HG02973 (cell line): ENCODE results near the gene CBL.

Source experiments
- ATAC-seq: cut with Tn5 transposase; IDR thresholded peaks from one replicate; pipeline ENCODE4 v1.9.1; 2021; ENCODE audit warnings: moderate library complexity; ENCODE audit not compliant: unreplicated experiment

The CBL gene

DNA sequence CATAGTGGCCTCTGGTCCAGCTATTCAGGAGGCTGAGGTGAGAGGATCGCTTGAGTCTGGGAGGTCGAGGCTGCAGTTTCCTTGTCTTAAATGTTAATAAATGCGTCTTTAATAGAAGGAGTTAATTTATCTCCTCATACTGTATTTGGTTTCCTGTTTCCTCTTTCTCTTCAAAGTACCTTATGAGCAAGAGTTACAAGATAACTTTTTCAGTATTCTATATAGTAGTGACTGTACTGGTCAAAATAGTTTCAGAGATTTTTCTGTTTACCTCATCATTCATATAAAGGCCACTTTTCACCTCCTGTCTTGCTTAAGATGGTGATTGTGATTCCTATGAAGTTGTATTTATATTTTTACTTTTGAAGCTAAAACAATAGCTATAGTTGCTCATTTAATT is 59.9 kb downstream of the CBL start:
- no peak for ATAC-seq

DNA sequence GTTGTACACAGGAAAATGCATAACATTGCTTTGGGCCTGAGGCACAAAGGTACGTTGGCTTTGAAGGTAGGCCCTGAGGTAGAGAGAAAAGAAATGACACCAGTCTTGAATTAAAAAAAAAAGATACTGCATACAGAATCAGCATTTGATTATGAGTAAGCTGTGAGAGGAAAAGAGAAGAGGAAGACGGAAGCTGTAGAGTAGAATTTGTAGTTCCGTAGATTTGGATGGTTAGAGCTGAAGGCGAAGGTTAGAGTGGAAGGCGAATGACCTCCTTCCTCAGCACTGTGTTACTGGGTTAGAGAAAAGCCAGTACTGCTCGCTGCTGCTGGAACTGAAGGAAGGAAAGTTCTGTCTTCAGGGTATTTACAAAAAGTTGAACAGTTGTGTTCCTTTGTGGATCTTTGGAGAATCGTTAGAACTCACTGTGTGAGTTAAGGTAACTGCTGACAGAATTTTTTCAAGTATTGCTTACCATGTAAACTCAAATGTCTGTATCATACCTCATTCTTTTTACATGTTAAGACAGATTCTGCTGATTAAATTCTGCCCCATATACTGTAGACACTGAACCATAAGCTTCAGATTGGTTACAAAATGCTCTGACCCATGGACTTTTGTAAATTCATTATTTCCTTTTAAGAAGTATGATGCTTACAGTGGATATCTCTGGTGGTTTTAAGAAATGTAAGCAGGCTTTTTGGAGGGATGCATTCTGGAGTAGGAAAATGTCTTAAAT is 60.5 kb downstream of the CBL start:
- no peak for ATAC-seq

DNA sequence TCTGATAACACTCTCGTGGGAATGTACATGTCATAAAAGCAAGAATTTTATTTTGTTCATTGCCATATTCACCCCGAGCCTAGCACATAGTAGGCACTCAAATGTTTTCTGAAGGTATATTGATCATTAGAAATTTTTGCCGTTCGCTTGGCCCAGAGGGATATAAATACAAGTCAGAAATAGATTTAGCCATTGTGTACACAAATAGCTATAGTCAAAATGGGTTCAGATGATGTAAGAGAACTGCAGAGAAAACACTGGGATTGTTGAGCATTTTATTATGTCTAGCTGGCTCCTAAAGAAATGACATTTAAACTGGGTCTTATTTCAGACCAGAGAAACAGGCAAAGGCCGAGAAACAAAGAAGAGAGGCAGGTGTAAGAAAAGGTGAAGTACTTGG is 61.5 kb downstream of the CBL start:
- no peak for ATAC-seq

DNA sequence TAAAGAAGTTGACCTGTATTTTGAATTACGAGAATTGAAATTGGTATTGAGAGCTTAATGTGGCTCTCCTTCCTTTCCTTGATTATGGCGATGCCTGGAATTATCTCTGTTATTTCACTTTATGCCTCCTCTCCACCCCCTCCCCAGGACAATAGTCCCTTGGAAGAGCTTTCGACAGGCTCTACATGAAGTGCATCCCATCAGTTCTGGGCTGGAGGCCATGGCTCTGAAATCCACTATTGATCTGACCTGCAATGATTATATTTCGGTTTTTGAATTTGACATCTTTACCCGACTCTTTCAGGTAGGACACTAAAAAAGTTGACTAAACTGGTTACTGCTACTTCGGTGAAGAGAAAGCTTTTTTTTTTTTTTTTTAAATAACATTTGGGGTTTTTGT is 67.6 kb downstream of the CBL start:
- no peak for ATAC-seq

DNA sequence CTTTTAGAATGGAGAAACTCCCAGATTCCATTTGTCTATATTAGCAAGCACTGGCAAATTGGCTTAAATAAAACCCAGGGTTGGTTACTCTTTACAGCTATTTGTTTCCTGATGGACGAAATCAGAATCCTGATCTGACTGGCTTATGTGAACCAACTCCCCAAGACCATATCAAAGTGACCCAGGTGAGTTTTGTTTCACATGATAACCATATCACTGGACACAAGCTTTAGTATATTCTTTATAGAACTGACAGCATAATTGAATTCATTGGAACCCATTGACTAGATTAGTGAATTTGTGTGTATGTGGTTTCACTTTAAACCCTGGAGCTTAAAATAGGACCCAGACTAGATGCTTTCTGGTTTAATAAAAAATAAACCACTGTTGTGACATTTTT is 71.5 kb downstream of the CBL start:
- ATAC-seq, result no peak

DNA sequence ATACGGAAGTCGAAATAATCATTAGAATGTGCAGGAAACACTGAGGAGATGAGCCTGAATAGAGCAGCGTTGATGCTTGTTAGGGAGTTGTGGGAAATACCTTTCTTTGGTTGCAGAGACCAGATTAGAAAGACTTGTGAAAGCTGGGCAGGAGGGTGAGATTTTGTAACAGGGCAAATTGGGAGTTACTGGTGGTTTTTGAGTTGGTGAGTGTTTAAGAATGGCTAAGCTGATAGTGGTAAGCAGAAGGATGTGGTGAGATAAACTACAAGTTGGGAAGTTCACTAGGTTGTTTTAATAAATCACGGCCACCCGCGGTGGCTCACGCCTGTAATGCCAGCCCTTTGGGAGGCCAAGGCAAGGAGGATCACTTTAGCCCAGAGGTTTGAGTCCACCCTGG is 76.4 kb downstream of the CBL start:
- no peak for ATAC-seq

DNA sequence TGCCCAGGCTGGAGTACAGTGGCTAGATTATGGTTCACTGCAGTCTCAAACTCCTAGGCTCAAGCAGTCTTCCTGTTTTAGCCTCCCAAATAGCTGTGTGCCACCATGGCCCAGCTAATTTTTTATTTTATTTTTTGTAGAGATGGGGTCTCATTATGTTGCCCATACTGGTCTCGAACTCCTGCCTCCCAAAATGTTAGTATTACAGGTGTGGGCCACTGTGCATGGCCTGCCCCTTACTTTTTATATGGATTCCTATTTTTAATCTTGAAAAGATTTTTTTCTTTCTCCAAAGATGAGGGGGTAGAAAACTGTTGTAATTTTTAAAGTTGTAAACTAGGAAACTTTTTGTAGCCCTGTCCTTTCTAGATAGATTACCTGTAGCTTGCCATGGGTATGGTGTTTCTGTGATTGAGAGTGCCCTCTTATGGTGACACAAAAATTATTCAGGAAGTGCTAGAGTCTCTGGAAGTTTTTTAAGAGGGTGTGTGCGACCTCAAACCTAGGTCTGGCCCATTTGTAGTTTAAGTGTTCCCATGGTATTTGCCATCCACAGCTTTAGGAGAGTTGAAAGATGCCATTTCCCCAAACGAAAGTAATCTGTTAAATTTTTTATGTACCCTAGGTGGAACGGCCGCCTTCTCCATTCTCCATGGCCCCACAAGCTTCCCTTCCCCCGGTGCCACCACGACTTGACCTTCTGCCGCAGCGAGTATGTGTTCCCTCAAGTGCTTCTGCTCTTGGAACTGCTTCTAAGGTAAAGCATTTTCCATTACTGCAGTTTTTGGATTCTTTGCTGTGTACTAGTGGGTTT is 78.4 kb downstream of the CBL start:
- ATAC-seq, result no peak

DNA sequence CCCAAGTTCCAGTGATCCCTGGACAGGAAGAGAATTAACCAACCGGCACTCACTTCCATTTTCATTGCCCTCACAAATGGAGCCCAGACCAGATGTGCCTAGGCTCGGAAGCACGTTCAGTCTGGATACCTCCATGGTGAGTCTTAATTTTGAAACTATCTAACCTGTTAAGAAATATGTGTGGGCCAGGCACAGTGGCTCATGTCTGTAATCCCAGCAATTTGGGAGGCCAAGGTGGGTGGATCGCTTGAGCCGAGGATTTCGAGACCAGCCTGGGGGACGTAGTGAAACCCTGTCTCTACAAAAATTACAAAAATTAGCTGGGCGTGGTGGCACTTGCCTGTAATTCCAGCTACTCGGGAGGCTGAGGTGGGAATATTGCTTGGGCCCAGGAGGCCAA is 79.3 kb downstream of the CBL start:
- no peak for ATAC-seq

DNA sequence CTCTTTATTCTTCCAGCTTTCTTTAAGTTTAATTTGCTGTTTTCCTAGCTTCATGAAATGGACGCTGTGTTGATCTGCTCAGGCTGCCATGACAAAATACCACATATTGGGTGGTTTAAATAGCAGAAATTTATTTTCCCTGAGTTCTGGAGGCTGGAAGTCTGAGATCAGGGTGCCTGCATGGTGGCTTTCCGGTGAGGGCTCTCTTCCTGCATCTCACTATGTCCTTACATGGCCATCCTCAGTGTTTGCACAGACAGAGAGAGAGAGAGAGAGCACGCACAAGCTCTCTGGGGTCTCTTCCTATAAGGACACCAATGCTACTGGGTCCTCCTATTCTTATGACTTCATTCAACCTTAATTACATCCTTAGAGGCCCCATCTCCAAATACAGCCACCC is 82.1 kb downstream of the CBL start:
- ATAC-seq, result no peak

DNA sequence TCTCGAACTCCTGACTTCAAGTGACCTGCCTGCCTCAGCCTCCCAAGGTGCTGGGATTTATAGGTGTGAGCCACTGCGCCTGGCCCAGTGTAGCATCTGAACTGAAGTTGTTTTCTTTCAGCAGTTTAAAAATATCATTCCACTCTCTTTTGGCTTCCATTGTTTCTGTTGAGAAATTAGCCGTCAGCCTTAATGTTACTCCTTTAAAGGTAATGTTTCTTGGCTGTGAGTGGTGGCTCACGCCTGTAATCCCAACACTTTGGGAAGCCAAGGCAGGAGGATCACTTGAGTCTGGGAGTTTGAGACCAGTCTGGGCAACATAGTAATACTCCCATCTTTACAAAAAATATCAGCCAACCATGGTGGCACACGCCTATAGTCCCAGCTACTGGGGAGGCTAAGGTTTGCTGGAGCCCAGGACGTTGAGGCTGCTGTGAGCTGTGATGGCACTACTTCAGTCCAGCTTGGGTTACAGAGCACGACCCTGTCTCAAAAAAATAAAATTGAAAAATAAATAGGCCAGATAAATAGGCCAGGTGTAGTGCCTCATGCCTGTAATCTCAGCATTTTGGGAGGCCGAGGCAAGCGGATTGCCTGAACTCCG is 84.9 kb downstream of the CBL start:
- no peak for ATAC-seq

DNA sequence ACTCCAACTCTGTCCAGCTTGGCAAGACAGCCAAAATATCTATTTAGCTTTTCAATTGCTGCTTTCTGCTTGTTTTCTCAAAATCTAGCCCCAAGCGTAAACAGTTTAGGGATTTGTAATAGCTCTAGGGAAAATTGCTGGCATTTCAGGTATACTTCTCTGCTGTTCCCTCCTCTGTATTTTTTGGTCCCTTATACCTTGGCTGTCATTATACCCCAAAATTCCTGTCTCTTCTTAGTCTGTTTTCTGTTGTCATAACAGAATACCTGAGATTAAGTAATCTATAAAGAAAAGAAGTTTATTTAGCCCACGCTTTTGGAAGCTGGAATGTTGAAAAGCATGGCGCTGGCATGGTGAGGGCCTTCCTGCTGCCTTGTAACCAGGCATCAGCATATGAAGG is 87.3 kb downstream of the CBL start:
- ATAC-seq, result no peak

DNA sequence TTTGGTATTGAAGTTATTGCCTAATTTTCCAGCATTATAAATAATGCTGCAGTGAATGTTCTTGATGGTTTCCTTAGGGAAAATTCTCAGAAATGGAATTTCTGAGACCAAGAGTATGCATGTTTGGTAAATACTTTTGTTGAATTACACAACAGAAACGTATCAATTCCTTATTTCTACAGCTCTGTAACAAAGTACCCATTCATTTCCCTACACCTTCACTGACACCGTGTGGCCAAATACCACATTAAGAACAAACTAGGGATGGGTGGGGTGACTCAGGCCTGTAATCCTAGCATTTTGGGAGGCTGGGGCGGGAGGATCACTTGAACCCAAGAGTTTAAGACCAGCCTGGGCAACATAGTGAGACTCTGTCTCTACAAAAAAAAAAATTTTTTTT is 89.0 kb downstream of the CBL start:
- ATAC-seq, result no peak

DNA sequence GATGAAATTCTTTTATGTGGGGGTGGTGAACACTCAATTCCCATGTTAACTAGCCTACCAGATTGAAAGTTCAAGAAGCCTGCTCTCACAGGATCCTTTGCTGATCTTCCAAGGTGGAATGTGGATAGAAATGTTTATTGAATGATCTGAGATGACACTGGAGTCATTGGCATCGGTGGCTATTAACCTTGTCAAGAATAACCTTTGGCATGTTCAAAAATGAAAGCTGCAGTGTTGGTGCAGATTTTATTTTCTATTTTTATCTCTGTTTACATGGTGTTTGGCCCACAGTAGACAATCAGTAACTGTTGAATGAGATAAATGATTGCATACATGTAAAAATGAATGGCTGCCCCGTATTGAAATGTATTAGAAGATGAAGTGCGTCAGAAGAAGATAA is 91.8 kb downstream of the CBL start:
- ATAC-seq, result no peak

DNA sequence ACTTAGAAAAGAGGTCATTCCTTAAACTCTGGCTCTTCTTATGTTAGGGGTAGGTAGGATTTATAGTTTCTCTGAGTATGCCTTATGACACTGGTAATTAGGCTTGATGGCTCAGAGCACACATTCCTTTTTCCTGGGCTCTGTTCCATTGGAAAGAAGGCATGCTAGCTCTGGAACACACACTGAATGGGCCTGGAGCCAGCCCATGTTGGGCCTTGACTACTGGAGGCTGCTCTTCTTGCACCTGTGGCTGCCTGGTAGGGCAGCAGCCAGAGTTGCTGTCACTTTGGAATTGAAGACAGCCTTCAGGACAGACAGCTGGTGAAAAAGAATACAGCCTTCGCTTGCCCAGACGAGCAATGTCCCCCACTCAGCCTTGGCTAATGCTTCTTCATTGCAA is 92.6 kb downstream of the CBL start:
- ATAC-seq, result no peak

DNA sequence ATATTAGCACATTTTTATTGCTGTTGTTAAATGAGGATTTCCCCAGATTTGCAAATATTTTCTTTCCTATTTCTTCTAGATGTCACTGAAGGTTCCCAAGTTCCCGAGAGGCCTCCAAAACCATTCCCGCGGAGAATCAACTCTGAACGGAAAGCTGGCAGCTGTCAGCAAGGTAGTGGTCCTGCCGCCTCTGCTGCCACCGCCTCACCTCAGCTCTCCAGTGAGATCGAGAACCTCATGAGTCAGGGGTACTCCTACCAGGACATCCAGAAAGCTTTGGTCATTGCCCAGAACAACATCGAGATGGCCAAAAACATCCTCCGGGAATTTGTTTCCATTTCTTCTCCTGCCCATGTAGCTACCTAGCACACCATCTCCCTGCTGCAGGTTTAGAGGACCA is 93.3 kb downstream of the CBL start:
- no peak for ATAC-seq

DNA sequence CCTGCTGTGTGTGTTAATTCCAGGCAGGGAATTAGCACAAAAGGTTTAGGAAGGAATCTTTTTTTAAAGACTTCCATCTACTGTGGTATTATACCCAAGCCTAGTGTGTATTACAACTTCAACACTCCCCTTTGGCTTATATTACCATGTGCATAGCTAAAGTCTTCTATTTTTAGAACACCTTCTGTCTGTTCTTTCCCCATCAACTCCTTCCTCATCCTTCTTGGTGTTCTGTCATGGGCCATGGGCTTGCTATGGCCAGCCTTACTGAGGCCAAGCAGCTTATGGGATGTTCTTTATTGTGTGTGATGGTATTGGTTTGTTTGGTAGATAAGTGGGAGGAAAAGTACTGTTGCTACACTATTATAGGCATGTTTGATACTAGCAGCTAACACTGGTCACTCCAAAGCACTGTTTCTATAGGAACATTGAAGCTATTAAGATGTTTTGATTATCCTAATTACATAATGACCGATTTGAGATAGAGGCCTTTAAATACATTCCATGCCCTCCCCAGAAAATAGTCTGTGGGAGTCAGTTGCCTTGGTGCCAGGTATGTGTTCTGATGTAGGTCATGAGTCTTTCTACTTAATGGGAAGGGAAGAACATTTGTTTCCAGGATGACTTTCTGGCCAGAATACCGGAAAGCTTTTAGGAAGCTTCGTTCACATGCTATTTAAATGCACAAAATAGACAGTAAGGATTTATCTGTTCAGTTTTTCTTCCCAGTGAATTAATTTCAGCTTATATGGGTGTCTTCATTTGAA is 94.2 kb downstream of the CBL start:
- ATAC-seq, result no peak

DNA sequence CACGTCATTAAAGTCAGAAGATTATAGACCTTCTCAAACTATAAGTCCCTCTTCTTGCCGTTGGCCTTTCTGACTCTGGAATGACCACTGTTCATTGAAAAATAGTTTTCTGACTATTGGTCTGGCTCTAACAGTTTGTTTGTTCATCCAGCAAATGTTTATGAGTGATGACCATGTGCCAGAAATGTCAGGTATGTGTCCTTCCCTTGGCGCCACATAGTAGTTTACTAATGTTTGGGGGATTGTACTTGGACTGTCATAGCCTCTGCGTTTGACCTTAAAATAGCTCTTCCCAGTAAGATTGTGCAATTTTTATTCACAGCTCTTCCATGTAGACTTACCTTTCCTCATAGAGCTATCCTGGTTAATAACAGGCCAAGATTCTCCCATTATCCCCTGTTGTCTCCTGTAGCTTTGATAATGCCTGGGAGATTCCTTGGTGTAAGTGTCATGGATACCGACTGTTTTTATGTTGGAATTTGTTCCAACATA is 97.1 kb downstream of the CBL start:
- no peak for ATAC-seq

DNA sequence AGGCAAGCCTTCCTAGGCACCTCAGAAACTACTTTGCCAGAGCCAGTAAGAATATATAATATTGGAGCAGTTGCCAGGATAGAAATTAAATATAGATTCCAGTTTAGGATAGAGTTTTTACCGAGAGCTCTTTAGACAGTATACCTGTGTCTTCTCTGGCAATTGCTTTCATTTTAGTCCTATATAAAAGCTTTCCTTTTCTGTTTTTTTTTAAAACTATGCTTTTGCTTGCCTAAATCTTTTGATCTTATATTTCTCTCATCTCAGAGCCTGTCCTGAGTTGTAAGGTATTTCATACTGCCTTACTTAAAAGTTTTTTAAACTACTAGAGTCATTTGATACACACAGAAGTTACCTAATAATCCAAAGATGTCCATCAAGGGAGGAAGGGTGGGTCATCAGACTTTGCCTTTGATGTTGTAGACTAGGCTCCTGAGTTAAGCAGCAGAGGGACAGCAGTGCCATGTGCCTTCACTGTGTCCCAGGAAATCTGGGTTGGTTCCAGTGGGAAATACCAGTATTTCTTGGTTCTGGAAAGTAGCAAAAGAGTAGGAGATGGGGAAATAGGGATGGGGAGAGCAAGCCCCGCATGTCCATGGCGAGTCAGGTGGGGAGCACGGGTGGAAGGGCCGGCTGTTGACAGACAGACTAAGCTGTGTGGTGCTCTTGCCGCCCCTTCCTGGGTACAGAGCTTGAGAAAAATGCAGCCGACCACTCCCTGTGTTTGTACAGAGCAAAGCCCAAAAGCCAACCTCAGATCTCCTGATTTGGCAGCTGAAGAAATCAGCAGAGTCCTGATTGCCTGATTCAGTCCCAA is 99.6 kb downstream of the CBL start:
- ATAC-seq, result no peak

DNA sequence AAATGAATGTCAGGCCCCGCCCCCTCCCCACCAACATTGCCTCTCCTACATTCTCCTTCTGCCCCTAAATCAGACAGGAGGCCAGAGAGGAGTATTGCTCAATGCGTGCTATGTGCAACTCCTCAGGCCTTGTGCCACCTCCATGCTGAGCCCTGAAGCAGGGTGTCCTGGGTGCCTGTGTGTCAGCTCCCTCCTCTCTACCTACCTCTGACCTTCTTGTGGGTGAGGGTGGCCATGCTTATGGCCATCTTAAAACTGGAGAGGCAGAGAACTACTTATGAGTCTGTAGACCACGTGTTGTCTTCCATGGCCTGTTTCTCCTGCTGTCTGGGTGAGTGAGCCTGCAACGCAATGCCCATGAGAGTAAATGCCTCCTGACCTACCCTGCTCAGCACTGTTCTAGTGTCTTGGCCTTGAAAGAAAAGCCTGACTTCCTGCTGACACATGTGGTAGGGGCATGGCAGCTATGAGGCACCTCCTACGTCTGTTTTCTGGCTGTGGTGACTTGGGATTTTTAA is 100.3 kb downstream of the CBL start:
- no peak for ATAC-seq

DNA sequence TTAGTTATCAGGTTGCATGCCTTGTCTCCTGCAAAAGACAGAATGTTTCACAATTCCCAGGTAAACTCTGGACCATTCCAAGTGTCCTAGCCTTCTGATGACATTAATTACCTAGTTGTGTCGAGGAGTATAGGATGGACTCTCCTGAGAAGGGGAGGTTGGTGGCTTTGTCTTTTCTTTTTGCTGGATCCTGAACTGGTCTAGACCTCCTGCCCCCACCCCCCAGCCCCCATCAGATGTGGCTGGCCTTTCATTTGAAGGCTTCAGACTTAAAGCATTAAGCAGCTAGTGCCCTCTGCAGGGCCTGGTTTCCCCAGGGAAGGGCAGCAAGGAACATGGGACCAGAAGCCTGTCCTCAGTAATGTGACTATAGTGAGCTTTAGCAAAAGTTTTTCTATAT is 101.1 kb downstream of the CBL start:
- no peak for ATAC-seq
